Stimulated activated CD4-positive, alpha-beta T cell treated with anti-CD3 and anti-CD28 coated beads, TNF-alpha, amount 100 ng/mL, for 1 hour (primary cell): ENCODE results near the gene PTPRN2.

Experiments used
- DNase-seq, 3 donors: peaks; one replicate each; pipeline ENCODE4 v3.0.0-alpha.2; 2020; ENCODE audit warnings: low read depth in 3 of 3, low spot score in 1 of 3

The PTPRN2 gene

GRCh38 chr7:157684157-157684908, 903.3 kb downstream of the PTPRN2 start:
- DNase-seq = no peak

GRCh38 chr7:157683747-157684156, 903.9 kb downstream of the PTPRN2 start:
- no peak for DNase-seq

GRCh38 chr7:157682946-157683746, 904.5 kb downstream of the PTPRN2 start:
- DNase-seq = no peak

GRCh38 chr7:157682064-157682945, 905.3 kb downstream of the PTPRN2 start:
- no peak for DNase-seq

GRCh38 chr7:157679607-157680006, 908.0 kb downstream of the PTPRN2 start:
- no peak for DNase-seq

- no peak for DNase-seq
Observed at GRCh38 chr7:157678501-157678900, 909.1 kb downstream of the PTPRN2 start.

GRCh38 chr7:157676456-157677255, 911.0 kb downstream of the PTPRN2 start:
- DNase-seq = no peak

GRCh38 chr7:157676001-157676400, 911.6 kb downstream of the PTPRN2 start:
- DNase-seq = no peak

- DNase-seq = no peak
Observed at GRCh38 chr7:157675427-157675927, 912.1 kb downstream of the PTPRN2 start.

GRCh38 chr7:157674715-157675426, 912.8 kb downstream of the PTPRN2 start:
- DNase-seq = no peak

GRCh38 chr7:157674027-157674714, 913.5 kb downstream of the PTPRN2 start:
- DNase-seq = no peak

- no peak for DNase-seq
Observed at GRCh38 chr7:157673573-157673972, 914.0 kb downstream of the PTPRN2 start.

- DNase-seq = no peak
Observed at GRCh38 chr7:157671358-157672255, 916.0 kb downstream of the PTPRN2 start.

GRCh38 chr7:157670490-157671357, 916.9 kb downstream of the PTPRN2 start:
- DNase-seq = no peak

GRCh38 chr7:157669768-157670351, 917.8 kb downstream of the PTPRN2 start:
- no peak for DNase-seq

GRCh38 chr7:157668884-157669767, 918.5 kb downstream of the PTPRN2 start:
- DNase-seq = no peak
